HepG2 (cell line): ENCODE results near the gene ARRDC1. TPM values are rescaled to one million over a fixed set of nuclear protein-coding genes. Genes with fewer than 3 reads are reported as not detected.

ENCODE experiments used
- ATAC-seq: fragments of 200-7000 bp; cut with Tn5 transposase; 3 replicates; pipeline ENCODE4 v1.9.1; 2020; ENCODE audit warnings: mild to moderate bottlenecking, moderate library complexity
- BruUV-seq: library from RNA; stranded (reverse); fragments of 400-500 nt; replicated peaks from 2 replicates; lab custom pipeline; 2021; lab: Mats Ljungman, UMichigan
- CTCF ChIA-PET: fragments of 300-600 bp; formaldehyde crosslinking; extraction: SDS; loops from one replicate; lab custom pipeline; 2021; ENCODE audit warnings: low total read pairs, inconsistent platforms, low intra/inter-chr PET ratio; lab: Yijun Ruan, JAX
- POLR2A ChIA-PET: fragments of 350-600 bp; sonication (Branson Sonifier 250); formaldehyde crosslinking; loops from one replicate; lab custom pipeline; 2020; ENCODE audit warnings: antibody characterized with exemption, inconsistent platforms; lab: Yijun Ruan, JAX
- DNase-seq: peaks from one replicate; pipeline ENCODE4 v3.0.0-alpha.2; 2015; ENCODE audit warnings: low spot score
- FAIRE-seq: peaks from 3 replicates; lab custom pipeline; 2011; peaks lifted over from hg19 to GRCh38; lab: Jason Lieb, UNC
- H2AFZ ChIP-seq: one replicate; pipeline ENCODE4 v1.6.1; 2011; ENCODE audit warnings: low read length, inconsistent platforms
- H3K27ac ChIP-seq: fragments of 300-600 bp; 3 replicates; pipeline ENCODE4 v1.8.0; 2011; ENCODE audit warnings: mixed run types, mild to moderate bottlenecking, mixed read lengths, low read length, inconsistent platforms; ENCODE audit not compliant: insufficient read depth; ENCODE audit errors: extremely low read length
- H3K27me3 ChIP-seq, 2 experiments: fragments of 200-600 bp in 1 of 2; 2 replicates in 1 of 2; 3 replicates in 1 of 2; pipeline versions ENCODE4 v1.6.0 to v1.8.0; 2011; ENCODE audit warnings: low read length in 2 of 2, mild to moderate bottlenecking in 2 of 2, moderate library complexity in 2 of 2, inconsistent platforms in 1 of 2; ENCODE audit not compliant: insufficient read depth in 2 of 2, control insufficient read depth in 1 of 2
- H3K36me3 ChIP-seq, 2 experiments: fragments of 200-600 bp in 1 of 2; replicated peaks in 1 of 2; 2 replicates in 1 of 2; 3 replicates in 1 of 2; pipeline versions ENCODE4 v1.5.1 to v1.8.0; 2011; ENCODE audit warnings: low read length in 2 of 2, inconsistent platforms in 1 of 2; ENCODE audit not compliant: insufficient read depth in 2 of 2, control insufficient read depth in 1 of 2
- H3K4me1 ChIP-seq: 2 replicates; pipeline ENCODE4 v1.5.1; 2012; ENCODE audit warnings: low read length, inconsistent platforms; ENCODE audit not compliant: insufficient read depth
- H3K4me2 ChIP-seq: 2 replicates; pipeline ENCODE4 v1.6.0; 2011; ENCODE audit warnings: low read depth, low read length, inconsistent platforms
- H3K4me3 ChIP-seq, 3 experiments: fragments of 200-600 bp in 1 of 3; sonication (generic), shearing (Covaris generic) in 1 of 3; replicated peaks in 1 of 3; 2 replicates each; pipeline ENCODE4 v1.5.1; 2011 to 2016; ENCODE audit warnings: low read length in 3 of 3, inconsistent platforms in 2 of 3, low read depth in 2 of 3, mild to moderate bottlenecking in 2 of 3, control low read depth in 1 of 3, mixed read lengths in 1 of 3; ENCODE audit not compliant: insufficient read depth in 1 of 3
- H3K79me2 ChIP-seq: one replicate; pipeline ENCODE4 v1.6.1; 2011; ENCODE audit warnings: low read length, inconsistent platforms; ENCODE audit not compliant: insufficient read depth
- H3K9ac ChIP-seq: 2 replicates; pipeline ENCODE4 v1.6.0; 2011; ENCODE audit warnings: mild to moderate bottlenecking, low read depth, low read length, inconsistent platforms; ENCODE audit not compliant: insufficient read depth
- H3K9me3 ChIP-seq: 2 replicates; pipeline ENCODE4 v1.5.1; 2012; ENCODE audit warnings: mild to moderate bottlenecking, low read length
- H4K20me1 ChIP-seq: 2 replicates; pipeline ENCODE4 v1.6.0; 2011; ENCODE audit warnings: inconsistent platforms, mild to moderate bottlenecking, low read length, moderate library complexity; ENCODE audit not compliant: insufficient read depth
- AGO1 ChIP-seq: fragments of 200-400 bp; formaldehyde crosslinking; IDR thresholded peaks from 2 replicates; pipeline ENCODE4 v1.6.1; 2017; ENCODE audit warnings: mild to moderate bottlenecking, low read depth, low read length, moderate library complexity; ENCODE audit not compliant: poor library complexity, severe bottlenecking
- AGO2 ChIP-seq: fragments of 200-400 bp; formaldehyde crosslinking; optimal IDR thresholded peaks from 2 replicates; pipeline ENCODE3; 2017; ENCODE audit warnings: mild to moderate bottlenecking, low read depth, low read length, moderate library complexity
- BCL6 ChIP-seq: IDR thresholded peaks from 2 replicates; pipeline ENCODE4 v1.6.1; 2016; ENCODE audit warnings: missing genetic modification reagents, missing compliant biosample characterization
- CREB1 ChIP-seq, 2 experiments: fragments of 450-650 bp in 1 of 2; IDR thresholded peaks; 2 replicates each; pipeline ENCODE4 v1.6.1; 2016 to 2017; ENCODE audit warnings: control low read depth in 1 of 2, mild to moderate bottlenecking in 1 of 2, missing compliant biosample characterization in 1 of 2, missing genetic modification characterization in 1 of 2
- EZH2 ChIP-seq: conservative IDR thresholded peaks from 2 replicates; pipeline ENCODE4 v1.6.1; 2012; ENCODE audit warnings: mild to moderate bottlenecking, low read depth, low read length, moderate library complexity
- MYC ChIP-seq: sonication (generic); formaldehyde crosslinking; IDR thresholded peaks from 2 replicates; pipeline ENCODE4 v1.9.0; 2021; ENCODE audit warnings: missing genetic modification reagents, borderline replicate concordance
- RFX5 ChIP-seq: IDR thresholded peaks from 2 replicates; pipeline ENCODE4 v1.6.1; 2011; ENCODE audit warnings: low read depth, low read length, improper control_type of control experiment
- SP5 ChIP-seq: IDR thresholded peaks from 2 replicates; pipeline ENCODE4 v1.6.1; 2016; ENCODE audit warnings: low read depth, borderline replicate concordance
- TARDBP ChIP-seq: sonication (generic); formaldehyde crosslinking; IDR thresholded peaks from 2 replicates; pipeline ENCODE4 v1.8.0; 2022; ENCODE audit warnings: mild to moderate bottlenecking, missing genetic modification reagents
- YEATS2 ChIP-seq: sonication (generic); formaldehyde crosslinking; IDR thresholded peaks from 2 replicates; pipeline ENCODE4 v1.4.0; 2020; ENCODE audit warnings: missing genetic modification reagents, borderline replicate concordance
- ZNF124 ChIP-seq: sonication (generic); formaldehyde crosslinking; IDR thresholded peaks from 2 replicates; pipeline ENCODE4 v1.4.0; 2020; ENCODE audit warnings: missing genetic modification reagents
- ZNF136 ChIP-seq: sonication (generic); formaldehyde crosslinking; IDR thresholded peaks from 2 replicates; pipeline ENCODE4 v1.8.1; 2022; ENCODE audit warnings: low read depth, mild to moderate bottlenecking, moderate library complexity, missing genetic modification reagents
- ZNF282 ChIP-seq: fragments of 450-650 bp; IDR thresholded peaks from 2 replicates; pipeline ENCODE4 v1.6.1; 2018; ENCODE audit not compliant: partially characterized antibody
- ZNF326 ChIP-seq: sonication (generic); formaldehyde crosslinking; IDR thresholded peaks from 2 replicates; pipeline ENCODE4 v1.4.0; 2020; ENCODE audit warnings: missing genetic modification reagents, borderline replicate concordance
- ZNF329 ChIP-seq: sonication (generic); formaldehyde crosslinking; IDR thresholded peaks from 2 replicates; pipeline ENCODE4 v1.9.0; 2021; ENCODE audit warnings: low read depth, mild to moderate bottlenecking, missing genetic modification reagents
- ZNF333 ChIP-seq: sonication (generic); formaldehyde crosslinking; IDR thresholded peaks from 2 replicates; pipeline ENCODE4 v1.4.0; 2020; ENCODE audit warnings: mild to moderate bottlenecking, missing genetic modification reagents, borderline replicate concordance
- ZNF598 ChIP-seq: sonication (generic); formaldehyde crosslinking; IDR thresholded peaks from 2 replicates; pipeline ENCODE4 v1.5.1; 2020; ENCODE audit warnings: mild to moderate bottlenecking, missing genetic modification reagents, borderline replicate concordance
- ZNF704 ChIP-seq: sonication (generic); formaldehyde crosslinking; IDR thresholded peaks from 2 replicates; pipeline ENCODE4 v1.8.1; 2023; ENCODE audit warnings: mild to moderate bottlenecking, inconsistent platforms, moderate library complexity, missing genetic modification reagents, borderline replicate concordance
- ZNF781 ChIP-seq: sonication (generic); formaldehyde crosslinking; IDR thresholded peaks from 2 replicates; pipeline ENCODE4 v1.5.1; 2020; ENCODE audit warnings: borderline replicate concordance, mild to moderate bottlenecking, missing genetic modification reagents; ENCODE audit errors: not compliant biosample characterization
- WGBS: methylation state at CpG from one replicate; pipeline ENCODE4 v1.1.6; 2017; ENCODE audit warnings: low lambda C conversion rate; 5-methylcytosine and 5-hydroxymethylcytosine counted together
- in situ Hi-C: cut with HindIII; loops from 2 replicates; pipeline ENCODE4 v1.10.0; 2017; ENCODE audit warnings: low pct_unique_long_range_greater_than_20kb; ENCODE audit not compliant: extremely low pct_ligation_motif_present
- intact Hi-C: fragments of 100-400 bp; cut with micrococcal nuclease; formaldehyde crosslinking; loops from one replicate; pipeline ENCODE4 v1.10.0; 2022; ENCODE audit not compliant: unreplicated experiment
- polyA plus RNA-seq, 8 experiments: library from polyadenylated mRNA; depleted of rRNA in 3 of 8; stranded (reverse) in 7 of 8; unstranded in 1 of 8; fragments of >200 nt; fragmentation: Illumina TruSeq in 4 of 8; extraction: Trizol in 4 of 8; gene quantifications; 2 replicates each; pipeline versions ENCODE4 v1.2.1 to v1.2.3, GENCODE V29; 2011 to 2016; ENCODE audit warnings: low read depth in 4 of 8, missing spikeins in 1 of 8, mixed read lengths in 1 of 8; ENCODE audit not compliant: insufficient read depth in 1 of 8
- total RNA-seq, 5 experiments: library from RNA; depleted of rRNA; stranded (reverse); fragments of >200 nt; fragmentation: Illumina TruSeq; extraction: Trizol; gene quantifications; 2 replicates each; pipeline ENCODE4 v1.2.3, GENCODE V29; 2016; ENCODE audit warnings: low read depth in 1 of 5
- TF ChIP-seq, protein P1 (sequence below): sonication (generic); formaldehyde crosslinking; IDR thresholded peaks from 2 replicates; pipeline ENCODE4 v1.4.0; 2020; ENCODE audit warnings: mild to moderate bottlenecking, missing genetic modification reagents, borderline replicate concordance
- TF ChIP-seq, protein P2 (sequence below): sonication (generic); formaldehyde crosslinking; IDR thresholded peaks from 2 replicates; pipeline ENCODE4 v1.5.0; 2020; ENCODE audit warnings: mild to moderate bottlenecking, missing genetic modification reagents

The ARRDC1 gene
- total and polyA plus RNA-seq, 2 of the 13 experiments (the other 11 are each of a cell fraction or from before 2014, with no cell fraction given) = 21.7 to 44.4 TPM

- DNase-seq (no peak), FAIRE-seq (no peak), ATAC-seq (no peak; the same call in 2 of the 3 replicates)
- Histone ChIP-seq H3K27ac (peak overlapping the region; percentile 86), H3K27me3 (no peaks in the 10 kb centered on the region), H3K9ac (peak overlapping the region; percentile 92), H2AFZ (no peak overlapping the region), H3K4me1 (peaks cover 30% of the 10 kb centered on the region), H3K79me2 (peaks cover 24% of the 10 kb centered on the region), H4K20me1 (no peaks in the 10 kb centered on the region; the same call in 1 of the 2 replicates), H3K36me3 (peaks cover 16 to 51% of the 10 kb centered on the region in 2 experiments; a peak in 4 of 5 replicates), H3K4me2 (peak overlapping the region; percentile 70), H3K9me3 (no peaks in the 10 kb centered on the region), H3K4me3 (peak overlapping the region; percentile 58 to 98 (median 70))
- in situ Hi-C loops (no loop called here), intact Hi-C loops (loop anchor here (1.0 kb wide), 1 partner anchor 26 kb away; the partner anchor contains the start of gene ARRDC1)
- ChIA-PET CTCF (interaction anchor here (1.6 kb wide), 1 partner anchor 20 kb away, joined by 3 read pairs; no protein-coding TSS in a partner anchor), POLR2A (interaction anchor here (1.2 to 2.1 kb wide), 4 partner anchors 9 to 27 kb away, joined by 4 to 8 read pairs (median 7); partner anchors contain the start of genes MRPL41 and ZMYND19)
- 39% methylated on average over 7 of the region's 19 CpGs for WGBS
- BruUV-seq = TSS peak; percentile 70
- no peak for TF ChIP-seq ZNF282
- no peak for TF ChIP-seq ZNF124 (CRISPR knock-in tag)
- TF ChIP-seq ZNF326 (CRISPR knock-in tag) = no peak
- TF ChIP-seq TARDBP = 0 out of 2 replicates have a peak, but pooled peaks have one; percentile 9
- peak; percentile 51 for TF ChIP-seq AGO2
- TF ChIP-seq ZNF781 = no peak
- no peak for TF ChIP-seq RFX5
- TF ChIP-seq, protein P1, sequence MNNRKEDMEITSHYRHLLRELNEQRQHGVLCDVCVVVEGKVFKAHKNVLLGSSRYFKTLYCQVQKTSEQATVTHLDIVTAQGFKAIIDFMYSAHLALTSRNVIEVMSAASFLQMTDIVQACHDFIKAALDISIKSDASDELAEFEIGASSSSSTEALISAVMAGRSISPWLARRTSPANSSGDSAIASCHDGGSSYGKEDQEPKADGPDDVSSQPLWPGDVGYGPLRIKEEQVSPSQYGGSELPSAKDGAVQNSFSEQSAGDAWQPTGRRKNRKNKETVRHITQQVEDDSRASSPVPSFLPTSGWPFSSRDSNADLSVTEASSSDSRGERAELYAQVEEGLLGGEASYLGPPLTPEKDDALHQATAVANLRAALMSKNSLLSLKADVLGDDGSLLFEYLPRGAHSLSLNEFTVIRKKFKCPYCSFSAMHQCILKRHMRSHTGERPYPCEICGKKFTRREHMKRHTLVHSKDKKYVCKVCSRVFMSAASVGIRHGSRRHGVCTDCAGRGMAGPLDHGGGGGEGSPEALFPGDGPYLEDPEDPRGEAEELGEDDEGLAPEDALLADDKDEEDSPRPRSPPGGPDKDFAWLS (CRISPR knock-in tag) = 0 out of 2 replicates have a peak, but pooled peaks have one; percentile 16
- TF ChIP-seq ZNF333 (CRISPR knock-in tag) = no peak
- no peak for TF ChIP-seq CREB1 (IDR thresholded peaks at IDR 0.05)
- TF ChIP-seq CREB1 (CRISPR knock-in tag; IDR thresholded peaks at IDR 0.05) = 0 out of 2 replicates have a peak, but pooled peaks have one; percentile 19
- TF ChIP-seq ZNF136 (CRISPR knock-in tag) = 0 out of 2 replicates have a peak, but pooled peaks have one; percentile 23
- TF ChIP-seq EZH2 = no peak
- TF ChIP-seq, protein P2, sequence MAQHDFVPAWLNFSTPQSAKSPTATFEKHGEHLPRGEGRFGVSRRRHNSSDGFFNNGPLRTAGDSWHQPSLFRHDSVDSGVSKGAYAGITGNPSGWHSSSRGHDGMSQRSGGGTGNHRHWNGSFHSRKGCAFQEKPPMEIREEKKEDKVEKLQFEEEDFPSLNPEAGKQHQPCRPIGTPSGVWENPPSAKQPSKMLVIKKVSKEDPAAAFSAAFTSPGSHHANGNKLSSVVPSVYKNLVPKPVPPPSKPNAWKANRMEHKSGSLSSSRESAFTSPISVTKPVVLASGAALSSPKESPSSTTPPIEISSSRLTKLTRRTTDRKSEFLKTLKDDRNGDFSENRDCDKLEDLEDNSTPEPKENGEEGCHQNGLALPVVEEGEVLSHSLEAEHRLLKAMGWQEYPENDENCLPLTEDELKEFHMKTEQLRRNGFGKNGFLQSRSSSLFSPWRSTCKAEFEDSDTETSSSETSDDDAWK (CRISPR knock-in tag) = no peak
- TF ChIP-seq ZNF598 = 0 out of 2 replicates have a peak, but pooled peaks have one; percentile 6
- TF ChIP-seq SP5 (CRISPR knock-in tag) = no peak
- TF ChIP-seq ZNF704 (CRISPR knock-in tag) = no peak
- no peak for TF ChIP-seq YEATS2 (CRISPR knock-in tag)
- peak; percentile 42 for TF ChIP-seq AGO1
- no peak for TF ChIP-seq MYC
- TF ChIP-seq ZNF329 = no peak
- no peak for TF ChIP-seq BCL6 (CRISPR knock-in tag)
These were observed 26.3 kb upstream of the ARRDC1 start for GRCh38 chr9:137579259-137579604.
